DND-41 (cell line): Measurements from ENCODE around the gene KLHDC7B.

Source experiments
- ATAC-seq: fragments of 200-7000 bp; cut with Tn5 transposase; 3 replicates; pipeline ENCODE4 v1.9.1; 2021; ENCODE audit warnings: low read depth; ENCODE audit not compliant: insufficient read depth
- DNase-seq: peaks from one replicate; pipeline ENCODE4 v3.0.0-alpha.2; 2020
- H2AFZ ChIP-seq: 2 replicates; pipeline ENCODE4 v1.6.0; 2012; ENCODE audit warnings: low read depth, low read length
- H3K27ac ChIP-seq: 2 replicates; pipeline ENCODE4 v1.5.1; 2012; ENCODE audit warnings: low read length, inconsistent platforms
- H3K27me3 ChIP-seq: fragments of 200-600 bp; sonication (generic); 2 replicates; pipeline ENCODE4 v1.6.0; 2012; ENCODE audit warnings: low read length, mild to moderate bottlenecking, inconsistent platforms; ENCODE audit not compliant: insufficient read depth, poor library complexity
- H3K36me3 ChIP-seq: 2 replicates; pipeline ENCODE4 v1.5.1; 2012; ENCODE audit warnings: low read length, inconsistent platforms; ENCODE audit not compliant: insufficient read depth
- H3K4me1 ChIP-seq: 2 replicates; pipeline ENCODE4 v1.5.1; 2012; ENCODE audit warnings: mild to moderate bottlenecking, low read length; ENCODE audit not compliant: insufficient read depth
- H3K4me2 ChIP-seq: 2 replicates; pipeline ENCODE4 v1.6.0; 2012; ENCODE audit warnings: mild to moderate bottlenecking, moderate library complexity, low read length, inconsistent platforms; ENCODE audit not compliant: insufficient read depth
- H3K4me3 ChIP-seq, 2 experiments: fragments of 200-600 bp in 1 of 2; shearing (Covaris generic) in 1 of 2; 2 replicates each; pipeline ENCODE4 v1.5.1; 2012 to 2016; ENCODE audit warnings: inconsistent platforms in 2 of 2, low read length in 2 of 2, mild to moderate bottlenecking in 2 of 2, low read depth in 1 of 2, moderate library complexity in 1 of 2
- H3K79me2 ChIP-seq: 2 replicates; pipeline ENCODE4 v1.6.0; 2012; ENCODE audit warnings: low read length, inconsistent platforms; ENCODE audit not compliant: insufficient read depth
- H3K9ac ChIP-seq: 2 replicates; pipeline ENCODE4 v1.6.0; 2012; ENCODE audit warnings: low read depth, mild to moderate bottlenecking, inconsistent platforms, low read length, moderate library complexity
- H3K9me3 ChIP-seq: 2 replicates; pipeline ENCODE4 v1.5.1; 2012; ENCODE audit warnings: low read length, moderate library complexity, mild to moderate bottlenecking, inconsistent platforms; ENCODE audit not compliant: insufficient read depth, severe bottlenecking
- H4K20me1 ChIP-seq: 2 replicates; pipeline ENCODE4 v1.6.0; 2012; ENCODE audit warnings: low read length; ENCODE audit not compliant: insufficient read depth
- CTCF ChIP-seq: IDR thresholded peaks from 2 replicates; pipeline ENCODE4 v1.5.1; 2012; ENCODE audit warnings: borderline replicate concordance, low read length, moderate library complexity, mild to moderate bottlenecking; ENCODE audit not compliant: poor library complexity, severe bottlenecking; ENCODE audit errors: extremely low read depth
- EZH2 ChIP-seq: IDR thresholded peaks from 3 replicates; pipeline ENCODE4 v1.6.1; 2012; ENCODE audit warnings: borderline replicate concordance, low read depth, mild to moderate bottlenecking, moderate library complexity, low read length, inconsistent platforms; ENCODE audit not compliant: severe bottlenecking

Gene KLHDC7B

GRCh38 chr22:50545522-50546325, at the start of gene KLHDC7B:
Gene KLHDC7B, plus strand, starts transcription at chr22:50545899. Its CDS starts 345 bp downstream, at chr22:50546244.
- Histone ChIP-seq H3K9ac (no peak within 1 kb of the TSS), H2AFZ (no peak within 1 kb of the TSS), H3K27me3 (peaks cover 13% of the 10 kb centered on the region), H3K79me2 (no peaks in the 10 kb centered on the region), H3K4me3 (no peak within 1 kb of the TSS), H3K9me3 (no peaks in the 10 kb centered on the region), H3K36me3 (no peaks in the 10 kb centered on the region), H3K4me1 (peaks cover 21% of the 10 kb centered on the region), H4K20me1 (peaks cover 7% of the 10 kb centered on the region), H3K27ac (no peak within 1 kb of the TSS), H3K4me2 (peak within 1 kb of the TSS; percentile 47; the same call in 1 of the 2 replicates)
- DNase-seq (peak; percentile 60), ATAC-seq (peak; percentile 65)
- TF ChIP-seq CTCF (peak; percentile 30), EZH2 (no peak)

- ATAC-seq (no peak), DNase-seq (no peak)
- Histone ChIP-seq H4K20me1 (no peaks in the 10 kb centered on the region; the same call in 1 of the 2 replicates), H3K4me1 (no peaks in the 10 kb centered on the region), H2AFZ (no peak overlapping the region), H3K36me3 (peaks cover 2% of the 10 kb centered on the region; the same call in 1 of the 2 replicates), H3K79me2 (no peaks in the 10 kb centered on the region), H3K4me2 (no peak overlapping the region), H3K27ac (no peak overlapping the region), H3K9me3 (no peaks in the 10 kb centered on the region), H3K9ac (no peak overlapping the region), H3K4me3 (no peak overlapping the region), H3K27me3 (no peaks in the 10 kb centered on the region)
- TF ChIP-seq CTCF (no peak), EZH2 (no peak)
These were observed 48.6 kb upstream of the KLHDC7B start for GRCh38 chr22:50497093-50497492.

- H3K4me3 ChIP-seq: no peak overlapping the region
- H3K9ac ChIP-seq: no peak overlapping the region
- no peaks in the 10 kb centered on the region for H3K79me2 ChIP-seq
- DNase-seq (peak; percentile 73), ATAC-seq (peak; percentile 87)
- H3K36me3 ChIP-seq: peaks cover 15% of the 10 kb centered on the region
- H3K4me1 ChIP-seq: no peaks in the 10 kb centered on the region
- H3K9me3 ChIP-seq: no peaks in the 10 kb centered on the region
- peak; percentile 85 for TF ChIP-seq CTCF
- TF ChIP-seq EZH2: no peak
- H2AFZ ChIP-seq: no peak overlapping the region
- H3K4me2 ChIP-seq: no peak overlapping the region
- no peaks in the 10 kb centered on the region for H3K27me3 ChIP-seq
- H4K20me1 ChIP-seq: no peaks in the 10 kb centered on the region; the same call in 1 of the 2 replicates
- H3K27ac ChIP-seq: no peak overlapping the region
These were observed 47.3 kb upstream of the KLHDC7B start for GRCh38 chr22:50498322-50498890.
